GM19467 (cell line): ENCODE results near the gene MAGI1.
"Not testable (repeated sequence)": the region's sequence is repeated elsewhere in the genome, so short reads cannot be mapped to it uniquely, and the experiment has no call there.

ENCODE experiments used
- ATAC-seq: cut with Tn5 transposase; IDR thresholded peaks from one replicate; pipeline ENCODE4 v1.9.1; 2021; ENCODE audit warnings: mild to moderate bottlenecking, moderate library complexity; ENCODE audit not compliant: unreplicated experiment

Gene MAGI1

DNA sequence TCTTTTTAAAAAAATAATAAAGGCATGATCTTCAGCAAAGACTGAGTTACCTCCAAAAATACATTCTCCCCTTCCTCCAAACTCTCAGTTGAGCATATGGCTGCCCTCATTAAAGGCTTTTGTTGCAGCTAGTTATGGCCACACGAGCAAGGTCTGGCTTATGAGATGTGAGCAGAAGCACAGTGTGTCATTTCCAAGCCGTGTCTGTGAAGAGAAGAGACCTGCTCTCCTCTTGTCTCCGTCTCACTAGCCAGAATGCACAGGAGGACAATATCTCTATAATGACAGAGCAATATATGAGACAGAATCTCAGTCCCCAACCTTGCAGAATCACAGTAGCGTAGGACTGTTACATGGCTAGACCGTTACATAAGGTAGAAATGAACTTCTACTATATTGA lies 152.3 kb downstream of the MAGI1 start:
- ATAC-seq: no peak

DNA sequence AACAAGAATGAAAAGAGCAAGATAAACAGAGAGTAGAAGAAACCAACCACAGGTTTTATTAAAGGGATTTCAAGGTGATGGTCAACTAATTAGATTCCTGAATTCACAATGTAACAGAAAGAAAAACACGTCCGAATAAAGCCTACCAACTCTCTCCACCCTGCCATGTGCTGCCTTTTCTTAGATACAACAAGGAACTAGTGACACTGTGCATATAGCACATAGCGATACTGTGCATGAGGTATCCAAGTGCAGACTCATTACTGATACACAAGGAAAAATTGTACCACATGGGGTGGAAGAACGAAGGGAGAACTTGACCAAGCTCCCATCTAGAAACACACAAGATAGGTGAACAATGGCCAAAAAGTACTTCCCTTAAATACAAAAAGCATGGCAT lies 154.6 kb downstream of the MAGI1 start:
- ATAC-seq: no peak

DNA sequence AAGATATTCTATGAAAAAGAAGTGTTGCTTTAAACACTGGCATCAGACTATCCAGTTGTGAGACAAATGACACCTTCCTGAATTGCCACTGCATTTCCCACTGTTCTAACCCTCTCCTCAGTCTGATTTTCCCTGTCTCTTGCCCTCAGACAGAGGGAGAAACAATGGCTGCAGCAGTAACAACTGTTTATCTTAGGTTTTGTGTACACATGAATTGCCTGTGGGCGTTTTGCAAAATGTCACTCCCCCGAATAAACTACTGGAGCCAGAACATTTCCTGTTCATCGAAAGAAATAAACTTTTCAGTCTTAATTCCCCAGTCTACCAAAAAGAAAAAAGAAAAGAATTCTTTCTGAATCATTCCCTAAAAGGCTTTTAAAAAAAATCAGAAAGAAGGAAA lies 155.1 kb downstream of the MAGI1 start:
- no peak for ATAC-seq

DNA sequence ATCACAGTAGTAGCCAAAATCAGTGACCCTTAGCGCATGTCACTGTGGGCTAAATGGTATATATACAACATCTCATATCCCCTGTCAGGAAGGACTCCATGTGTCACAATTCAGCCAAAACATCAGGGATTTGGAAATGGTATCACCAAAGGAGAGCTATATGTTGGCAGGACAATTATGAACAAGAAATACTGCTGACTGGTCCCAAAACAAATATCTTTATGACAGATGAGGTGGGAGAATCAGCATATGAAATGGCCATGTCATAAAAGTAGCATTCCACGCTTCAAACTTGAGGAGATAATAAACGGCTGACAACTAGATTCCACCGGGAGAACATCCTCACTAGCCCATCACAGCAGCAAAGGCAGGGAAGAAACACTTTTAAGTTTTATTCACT lies 158.4 kb downstream of the MAGI1 start:
- no peak for ATAC-seq

DNA sequence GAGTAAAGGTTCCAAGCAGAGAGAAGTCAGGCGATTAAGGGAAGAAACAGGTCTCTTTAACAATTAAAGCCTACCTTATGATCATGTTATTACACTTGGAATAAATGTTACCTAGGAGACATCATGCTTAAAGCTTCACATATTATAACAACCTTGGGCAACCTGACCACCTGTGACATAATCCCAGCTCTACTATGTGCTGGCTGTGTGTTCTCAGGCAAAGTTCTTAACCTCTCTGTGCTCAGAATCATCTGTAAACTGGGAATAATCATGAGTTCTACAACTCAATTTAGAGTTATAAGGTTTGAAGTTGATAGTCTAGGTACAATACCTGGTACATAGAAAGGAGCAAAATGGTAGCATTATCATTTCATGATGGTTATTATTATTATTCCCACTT lies 159.3 kb downstream of the MAGI1 start:
- ATAC-seq: no peak

DNA sequence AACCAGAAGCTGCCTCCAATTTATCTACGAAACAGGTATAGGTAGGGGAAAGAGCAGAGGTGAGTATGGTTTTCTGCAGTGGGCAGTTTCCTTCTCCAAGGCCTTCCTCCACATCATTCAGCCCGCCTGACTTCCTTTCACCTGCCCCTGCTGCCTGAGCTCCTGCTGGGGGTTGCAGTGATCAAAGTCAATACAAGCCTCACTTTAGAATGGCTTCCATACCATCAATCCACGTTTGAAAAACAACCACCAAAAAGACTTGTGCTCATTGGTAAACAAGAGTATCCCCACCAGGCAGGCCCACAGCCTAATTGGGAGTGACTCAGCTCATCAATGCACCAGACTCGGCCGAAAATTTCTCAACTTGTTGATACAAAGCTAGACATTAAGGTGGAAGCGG lies 159.9 kb downstream of the MAGI1 start:
- ATAC-seq: no peak

DNA sequence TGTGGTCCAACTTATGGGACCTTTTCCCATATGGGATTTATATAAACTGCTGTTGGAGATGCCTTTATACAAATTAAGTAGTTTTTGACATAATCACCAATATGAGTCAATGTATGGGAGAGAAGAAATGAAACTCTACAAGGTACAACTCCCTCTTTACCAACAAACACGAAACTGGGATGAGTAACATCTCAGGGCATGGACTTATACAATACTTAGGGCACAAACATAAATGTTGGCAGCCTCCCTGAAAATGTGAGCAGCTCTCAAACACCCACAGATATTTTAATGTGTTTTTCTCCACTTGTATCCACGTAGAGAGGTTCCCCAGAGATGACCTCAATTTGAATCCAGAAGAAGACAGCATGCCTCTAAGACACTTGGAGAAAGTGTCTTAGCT lies 161.6 kb downstream of the MAGI1 start:
- ATAC-seq: no peak

DNA sequence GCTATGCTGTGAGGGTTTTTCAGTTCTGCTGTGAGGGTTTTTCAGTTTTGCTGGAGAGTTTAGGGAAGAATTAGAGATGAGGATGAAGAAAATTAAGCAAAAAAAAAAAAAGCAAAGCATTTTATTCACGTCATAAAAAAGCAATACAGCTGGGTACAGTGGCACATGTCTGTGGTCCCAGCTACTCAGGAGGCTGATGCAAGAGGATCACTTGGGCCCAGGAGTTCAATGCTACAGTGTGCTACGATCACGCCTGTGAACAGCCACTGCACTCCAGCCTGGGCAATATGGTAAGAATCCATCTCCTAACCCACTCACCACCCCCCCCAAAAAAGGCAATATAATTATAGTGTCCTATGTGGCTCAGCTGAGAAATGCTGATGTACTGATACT lies 162.7 kb downstream of the MAGI1 start:
- no peak for ATAC-seq

DNA sequence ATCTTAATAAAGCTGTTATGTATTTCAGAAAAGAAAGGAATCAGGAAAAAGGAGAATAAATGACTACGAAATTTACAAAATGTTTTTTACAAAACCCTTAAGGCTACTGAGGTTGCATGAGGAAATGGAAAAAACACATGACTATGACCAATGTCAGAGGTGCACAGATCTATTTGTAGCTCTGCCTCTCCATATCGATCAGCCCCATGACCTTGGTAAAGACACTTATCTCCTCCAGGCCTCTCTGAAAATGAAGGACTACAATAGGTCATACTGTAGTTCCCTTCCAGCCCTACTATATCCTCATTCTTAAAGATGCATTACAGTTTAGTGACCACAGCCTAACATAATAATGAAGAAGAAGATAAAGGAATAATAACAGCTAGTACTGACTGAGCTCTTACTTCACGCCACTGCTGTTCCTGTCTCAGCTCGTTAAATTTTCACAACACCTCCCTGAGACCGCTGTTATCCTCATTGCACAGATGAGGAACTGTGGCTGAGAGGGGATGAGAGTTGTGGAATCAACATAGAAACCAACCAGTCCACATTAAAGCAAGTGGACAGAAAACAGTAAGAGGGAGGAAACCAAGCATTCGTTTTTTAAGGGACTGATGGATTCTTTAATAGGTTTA lies 163.2 kb downstream of the MAGI1 start:
- no peak for ATAC-seq

DNA sequence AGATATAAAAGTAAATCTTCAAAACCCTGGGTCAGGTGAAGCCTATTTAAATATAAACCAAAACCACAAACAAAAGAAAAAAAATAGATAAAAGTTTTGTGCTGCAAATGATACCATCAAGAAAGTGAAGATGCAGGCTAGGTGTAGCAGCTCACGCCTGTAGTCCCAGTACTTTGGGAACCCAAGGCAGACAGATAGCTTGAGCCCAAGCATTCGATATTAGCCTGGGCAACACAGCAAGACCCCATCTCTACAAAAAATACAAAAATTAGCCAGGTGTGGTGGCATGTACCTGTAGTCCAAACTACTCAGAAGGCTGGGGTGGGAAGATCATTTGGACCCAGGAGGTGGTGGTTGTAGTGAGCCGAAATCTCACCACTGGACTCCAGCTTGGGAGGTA lies 164.8 kb downstream of the MAGI1 start:
- no peak for ATAC-seq

DNA sequence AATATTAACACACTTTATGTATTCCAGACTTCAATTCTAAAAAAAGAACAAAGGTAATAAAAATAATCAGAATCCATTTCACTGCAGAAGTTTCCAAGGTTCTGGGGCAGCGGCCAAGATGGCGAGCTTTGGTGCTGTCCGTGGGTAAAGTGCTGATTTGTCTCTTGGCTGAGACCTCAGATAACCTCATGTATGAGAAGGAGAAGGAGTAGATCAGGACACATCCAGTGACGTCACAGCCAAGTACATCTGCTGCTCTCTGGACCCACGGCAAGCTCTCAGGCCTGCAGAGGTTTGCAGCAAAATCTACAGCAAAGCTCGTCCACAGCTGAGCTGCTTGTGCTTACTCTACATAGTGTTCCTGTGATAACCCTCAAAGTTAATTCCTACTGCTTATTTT lies 165.7 kb downstream of the MAGI1 start:
- ATAC-seq: no peak

DNA sequence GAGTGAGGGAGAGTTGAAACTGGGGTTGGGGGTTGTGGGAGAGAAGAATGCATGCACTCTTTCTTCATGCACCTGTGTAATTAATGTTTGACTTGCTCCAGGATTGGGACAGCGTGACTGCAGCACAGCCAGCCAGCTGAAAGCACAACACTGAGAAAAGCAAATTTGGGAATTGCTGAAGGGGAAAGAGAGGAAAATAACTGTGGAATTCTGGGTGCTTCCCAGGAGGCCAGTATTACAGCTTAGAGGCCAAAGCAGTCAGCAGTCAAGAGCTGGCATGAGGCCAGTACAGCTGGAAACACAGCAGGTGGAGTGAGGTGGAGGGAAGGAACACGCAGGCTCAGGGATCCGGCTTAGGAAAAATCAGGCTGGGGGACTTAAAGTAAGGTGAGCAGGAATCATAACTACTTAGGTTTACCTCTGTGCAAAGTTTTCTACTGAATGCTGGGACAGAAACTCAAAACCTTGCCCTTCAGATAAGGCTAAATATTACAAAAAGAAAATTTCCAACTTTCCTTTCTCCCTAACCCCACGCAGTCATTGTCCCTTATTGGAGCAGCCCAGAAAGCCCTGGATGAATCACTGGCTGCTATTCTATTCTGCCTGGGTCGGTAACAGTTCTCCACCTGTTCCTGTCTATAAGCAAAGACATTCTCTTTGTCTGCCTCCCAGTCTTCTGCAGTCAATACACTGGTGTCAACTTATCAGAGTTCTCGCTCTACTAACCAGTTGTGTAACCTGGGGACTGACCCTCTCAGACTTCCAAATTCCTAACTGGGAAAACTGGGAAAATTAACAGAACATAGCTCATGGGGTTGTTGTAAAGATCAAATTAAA lies 167.2 kb downstream of the MAGI1 start:
- no peak for ATAC-seq

DNA sequence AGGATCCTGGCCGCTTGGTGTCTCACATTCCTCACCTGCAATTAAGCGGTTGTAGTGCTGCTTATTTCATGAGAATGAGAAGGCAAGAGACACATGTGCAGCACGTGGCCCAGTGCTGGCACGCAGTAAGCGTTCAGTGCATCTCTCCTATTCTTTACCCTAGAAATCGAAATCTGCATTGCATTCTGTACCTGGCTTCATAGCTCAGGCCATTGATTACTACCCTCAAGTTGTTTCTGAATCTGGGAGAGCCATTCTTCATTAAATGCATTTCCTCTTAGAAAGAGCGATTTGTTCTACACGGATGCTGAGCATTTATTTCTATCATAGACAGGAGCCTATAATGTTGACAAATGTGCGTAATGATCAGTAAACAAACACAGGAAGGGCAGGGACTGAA lies 168.9 kb downstream of the MAGI1 start:
- ATAC-seq: no peak

DNA sequence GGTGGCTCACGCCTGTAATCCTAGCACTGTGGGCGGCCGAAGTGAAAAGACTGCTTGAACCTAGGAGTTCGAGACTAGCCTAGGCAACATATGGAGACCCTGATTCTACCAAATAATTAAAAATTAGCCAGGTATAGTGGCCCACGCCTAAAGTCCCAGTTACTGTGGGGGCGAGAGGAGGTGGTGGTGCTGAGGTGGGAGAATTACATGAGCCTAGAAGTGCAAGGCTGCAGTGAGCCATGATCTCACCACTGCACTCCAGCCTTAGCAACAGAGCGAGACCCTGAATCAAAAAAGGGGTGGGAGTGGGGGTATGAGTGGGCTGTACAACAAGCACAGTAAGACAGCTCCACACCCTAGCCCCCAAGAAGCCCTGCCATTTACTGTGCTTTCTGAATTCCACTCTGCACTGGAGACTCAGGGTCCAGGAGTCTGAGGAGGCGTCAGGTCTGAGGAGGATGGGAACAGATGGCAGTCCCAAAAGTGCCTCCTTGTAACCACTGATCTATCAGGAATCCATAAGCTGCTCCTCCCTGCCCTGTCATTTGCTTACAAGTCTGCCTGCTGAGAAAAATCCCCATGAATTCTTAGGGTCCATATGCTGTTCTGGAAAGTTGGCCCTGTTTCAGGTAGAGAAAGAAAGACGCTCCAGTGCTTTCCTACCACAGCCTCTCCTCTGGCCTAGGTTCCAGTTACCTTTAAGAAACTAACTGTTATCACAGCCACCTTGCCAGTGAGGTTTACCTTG lies 171.1 kb downstream of the MAGI1 start:
- no peak for ATAC-seq

DNA sequence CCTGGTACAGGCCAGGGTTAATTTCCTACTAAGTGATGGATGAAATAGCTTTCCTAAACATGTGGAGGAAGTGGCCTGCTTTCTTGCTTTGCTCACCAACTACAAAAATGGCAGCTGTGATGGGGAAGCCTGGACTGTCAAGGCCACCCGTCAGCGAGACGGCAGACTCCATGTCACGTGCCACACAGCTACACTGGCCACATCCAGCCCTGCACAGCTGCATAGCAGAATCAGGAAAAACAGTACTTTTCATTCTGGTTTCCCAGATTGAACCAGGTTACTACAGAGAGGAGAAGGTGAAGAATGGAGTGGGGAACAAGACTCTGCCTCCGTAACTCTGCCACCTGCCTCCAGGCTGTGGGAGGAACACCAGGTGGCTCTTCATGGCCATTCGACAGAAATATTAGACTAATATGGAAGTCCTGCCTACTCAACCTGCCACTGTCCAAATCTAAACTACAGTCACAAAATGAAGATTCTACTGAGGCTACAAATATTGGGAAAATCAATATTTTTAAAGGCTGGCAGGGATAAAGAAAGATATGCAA lies 174.3 kb downstream of the MAGI1 start:
- no peak for ATAC-seq

DNA sequence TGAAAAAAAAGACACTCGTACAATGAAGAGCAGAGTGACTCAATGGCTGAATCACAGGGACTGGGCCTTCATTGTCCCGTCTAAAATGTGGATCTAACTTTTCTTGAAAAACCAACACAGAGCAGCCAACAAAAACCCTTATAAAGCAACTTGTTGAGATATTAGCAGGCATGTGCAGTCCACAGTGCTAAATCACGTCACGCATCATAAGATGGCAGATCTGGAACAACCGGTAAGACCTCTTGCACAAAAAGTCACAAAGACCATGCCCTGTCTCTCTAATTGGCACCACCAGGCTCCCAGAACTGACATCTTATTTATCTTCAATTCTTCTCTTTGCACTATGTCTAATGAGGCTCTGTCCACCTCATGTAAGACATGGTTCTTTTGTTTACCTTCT lies 177.0 kb downstream of the MAGI1 start:
- no peak for ATAC-seq

DNA sequence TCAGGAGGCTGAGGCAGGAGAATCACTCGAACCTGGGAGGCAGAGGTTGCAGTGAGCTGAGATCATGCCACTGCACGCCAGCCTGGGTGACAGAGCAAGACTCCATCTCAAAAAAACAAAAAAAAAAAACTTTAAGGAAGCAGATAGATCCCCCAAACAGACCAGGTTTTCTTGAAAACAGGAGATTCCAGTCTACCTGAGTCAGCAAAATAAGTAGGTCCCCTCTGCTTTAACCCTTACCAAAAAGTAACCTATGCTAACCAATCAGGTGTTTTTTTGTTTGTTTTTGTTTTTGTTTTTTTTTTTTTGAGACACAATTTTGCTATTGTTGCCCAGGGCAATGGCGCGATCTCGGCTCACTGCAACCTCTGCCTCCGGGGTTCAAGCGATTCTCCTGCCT lies 179.1 kb downstream of the MAGI1 start:
- not testable (repeated sequence) for ATAC-seq

DNA sequence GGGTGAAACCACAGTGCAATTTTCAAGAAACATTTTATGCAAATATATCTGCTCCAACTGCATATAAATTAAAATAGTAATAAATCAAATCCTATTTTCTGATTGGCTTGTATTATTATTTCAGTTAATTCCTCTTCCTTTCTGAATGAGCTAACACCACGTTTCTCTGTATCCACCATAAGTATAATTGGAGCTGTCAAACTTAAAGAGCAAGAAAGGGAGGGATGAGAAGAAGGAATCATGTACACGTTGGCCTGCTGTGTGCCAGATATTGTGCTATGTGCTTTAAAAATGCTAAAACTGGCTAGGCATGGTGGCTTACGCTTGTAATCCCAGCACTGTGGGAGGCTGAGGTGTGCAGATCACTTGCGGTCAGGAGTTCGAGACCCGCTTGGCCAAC lies 180.0 kb downstream of the MAGI1 start:
- ATAC-seq: no peak

DNA sequence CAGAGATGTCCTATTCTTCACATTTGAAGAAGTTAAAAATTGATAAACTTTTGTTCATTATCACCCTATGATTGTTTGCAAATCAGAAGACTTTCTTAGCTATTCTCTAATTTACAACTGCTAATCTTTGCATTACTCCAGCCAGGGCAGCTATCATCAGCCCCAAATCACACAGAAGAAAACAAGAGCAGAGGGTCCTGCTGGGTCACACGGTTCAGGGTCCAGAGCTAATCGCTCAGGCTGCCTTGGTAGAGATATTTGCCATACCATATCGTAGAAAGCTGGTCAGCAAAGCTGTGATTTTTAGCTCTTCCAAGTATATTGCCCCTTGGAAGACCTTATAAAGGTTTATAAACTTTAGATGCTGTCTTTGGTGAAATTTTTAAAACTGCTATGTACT lies 181.4 kb downstream of the MAGI1 start:
- ATAC-seq: no peak

DNA sequence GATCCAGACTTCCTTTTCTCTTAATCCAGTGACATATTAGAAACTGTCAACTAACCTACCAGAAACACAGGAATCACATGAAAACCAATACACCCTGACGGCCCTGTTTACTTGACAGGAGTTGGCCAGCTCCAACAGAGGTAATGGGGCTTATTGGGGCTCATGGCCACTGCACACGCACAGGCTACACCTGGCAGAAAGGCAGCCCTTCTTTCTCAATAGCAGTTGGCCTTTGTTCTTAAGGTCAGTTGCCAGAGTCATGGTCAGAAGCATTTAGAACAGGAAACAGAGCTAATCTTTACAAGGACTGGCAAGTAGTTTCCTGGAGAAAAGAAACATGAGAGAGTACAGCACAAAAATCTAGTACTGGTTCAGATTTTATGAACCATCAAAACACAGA lies 181.8 kb downstream of the MAGI1 start:
- ATAC-seq: no peak

DNA sequence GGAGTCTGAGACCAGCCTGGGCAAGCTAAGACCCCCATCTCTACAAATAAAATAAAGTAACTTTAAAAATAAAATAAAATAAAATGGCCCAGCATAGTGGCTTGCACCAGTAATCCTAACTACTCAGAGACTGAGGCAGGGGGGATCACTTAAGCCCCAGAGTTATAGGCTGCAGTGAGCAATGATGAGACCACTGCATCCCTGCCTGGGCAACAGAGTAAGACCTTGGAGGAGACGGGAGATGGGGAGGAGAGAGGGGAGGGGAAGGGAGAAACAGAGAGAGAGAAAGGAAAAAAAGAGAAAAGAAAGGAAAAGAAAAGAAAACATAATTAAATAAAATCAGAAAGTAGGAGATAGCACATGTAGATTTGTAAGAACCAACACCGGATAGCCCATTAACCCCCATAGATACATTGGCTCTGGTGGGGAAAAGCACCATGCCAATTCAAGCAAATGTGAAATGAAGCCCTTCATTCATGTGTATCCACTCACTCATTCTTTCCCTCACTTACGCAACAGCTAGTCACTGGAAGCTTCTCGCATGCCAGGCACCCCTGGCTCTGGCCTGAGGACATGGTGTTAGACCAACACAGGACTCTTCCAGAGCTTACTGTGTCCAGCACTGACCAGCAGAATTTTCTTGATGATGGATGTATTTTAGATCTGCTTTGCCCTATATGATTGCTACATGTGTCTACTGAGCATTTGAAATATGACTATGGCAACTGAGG lies 183.2 kb downstream of the MAGI1 start:
- no peak for ATAC-seq
